C4-2B (cell line): ENCODE results near the gene SPAG4.
A peak's percentile ranks its signal among the peaks of the same experiment; 100 is the strongest.

Experiments used
- H3K27ac ChIP-seq: fragments of 450-650 bp; 2 replicates; pipeline ENCODE4 v1.5.1; 2017
- ZFX ChIP-seq: fragments of 450-650 bp; IDR thresholded peaks from 2 replicates; pipeline ENCODE4 v1.6.1; 2017
- TF ChIP-seq, protein P1 (sequence below): fragments of 450-650 bp; conservative IDR thresholded peaks from 2 replicates; pipeline ENCODE4 v1.5.1; 2017; ENCODE audit warnings: mild to moderate bottlenecking

SPAG4 gene

DNA sequence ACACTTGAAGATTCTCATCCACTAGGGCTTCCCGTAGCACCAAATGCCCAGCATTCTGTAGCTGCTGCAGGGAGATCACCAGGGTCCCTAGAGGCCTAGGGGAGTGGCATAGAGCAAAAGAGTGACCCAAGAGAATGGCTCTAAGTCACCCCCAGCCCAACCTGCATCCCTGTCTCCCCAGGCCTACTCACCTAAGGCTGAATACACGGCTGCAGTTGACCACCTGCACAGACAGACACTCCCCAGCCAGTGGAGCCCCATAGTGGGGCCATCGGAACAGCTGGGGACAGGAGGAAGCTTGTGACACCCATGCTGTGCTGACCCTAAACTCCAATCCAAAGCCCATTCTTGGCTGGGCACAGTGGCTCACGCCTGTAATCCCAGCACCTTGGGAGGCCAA lies 9.5 kb upstream of the SPAG4 start:
- H3K27ac ChIP-seq = no peak overlapping the region

GRCh38 chr20:35607003-35607735 lies 8.5 kb upstream of the SPAG4 start:
- H3K27ac ChIP-seq = no peak overlapping the region
- TF ChIP-seq, protein P1, sequence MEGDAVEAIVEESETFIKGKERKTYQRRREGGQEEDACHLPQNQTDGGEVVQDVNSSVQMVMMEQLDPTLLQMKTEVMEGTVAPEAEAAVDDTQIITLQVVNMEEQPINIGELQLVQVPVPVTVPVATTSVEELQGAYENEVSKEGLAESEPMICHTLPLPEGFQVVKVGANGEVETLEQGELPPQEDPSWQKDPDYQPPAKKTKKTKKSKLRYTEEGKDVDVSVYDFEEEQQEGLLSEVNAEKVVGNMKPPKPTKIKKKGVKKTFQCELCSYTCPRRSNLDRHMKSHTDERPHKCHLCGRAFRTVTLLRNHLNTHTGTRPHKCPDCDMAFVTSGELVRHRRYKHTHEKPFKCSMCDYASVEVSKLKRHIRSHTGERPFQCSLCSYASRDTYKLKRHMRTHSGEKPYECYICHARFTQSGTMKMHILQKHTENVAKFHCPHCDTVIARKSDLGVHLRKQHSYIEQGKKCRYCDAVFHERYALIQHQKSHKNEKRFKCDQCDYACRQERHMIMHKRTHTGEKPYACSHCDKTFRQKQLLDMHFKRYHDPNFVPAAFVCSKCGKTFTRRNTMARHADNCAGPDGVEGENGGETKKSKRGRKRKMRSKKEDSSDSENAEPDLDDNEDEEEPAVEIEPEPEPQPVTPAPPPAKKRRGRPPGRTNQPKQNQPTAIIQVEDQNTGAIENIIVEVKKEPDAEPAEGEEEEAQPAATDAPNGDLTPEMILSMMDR = no peak
- TF ChIP-seq ZFX = no peak

More for the DNA sequence above, 9.5 kb upstream of the SPAG4 start:
- TF ChIP-seq, protein P1 = no peak
- no peak for TF ChIP-seq ZFX

- TF ChIP-seq, protein P1 = no peak
- no peak for TF ChIP-seq ZFX
- H3K27ac ChIP-seq = no peak overlapping the region
Measured at GRCh38 chr20:35610833-35611427, 4.7 kb upstream of the SPAG4 start.

DNA sequence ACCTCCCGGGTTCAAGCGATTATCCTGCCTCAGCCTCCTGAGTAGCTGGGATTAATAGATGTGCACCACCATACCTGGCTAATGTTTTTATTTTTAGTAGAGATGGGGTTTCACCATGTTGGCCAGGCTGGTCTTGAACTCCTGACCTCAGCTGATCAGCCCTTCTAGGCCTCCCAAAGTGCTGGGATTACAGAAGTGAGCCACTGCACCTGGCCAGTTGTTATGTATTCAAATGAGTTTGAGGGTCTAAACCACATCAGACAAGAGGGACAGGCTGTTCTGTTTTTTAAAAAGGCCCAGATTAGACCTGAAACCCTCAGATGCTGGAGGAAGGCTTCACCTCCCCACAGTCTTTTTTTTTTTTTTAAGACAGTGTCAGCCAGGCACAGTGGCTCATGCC lies 4.1 kb upstream of the SPAG4 start:
- TF ChIP-seq ZFX = no peak
- TF ChIP-seq, protein P1 = no peak
- no peak overlapping the region for H3K27ac ChIP-seq

DNA sequence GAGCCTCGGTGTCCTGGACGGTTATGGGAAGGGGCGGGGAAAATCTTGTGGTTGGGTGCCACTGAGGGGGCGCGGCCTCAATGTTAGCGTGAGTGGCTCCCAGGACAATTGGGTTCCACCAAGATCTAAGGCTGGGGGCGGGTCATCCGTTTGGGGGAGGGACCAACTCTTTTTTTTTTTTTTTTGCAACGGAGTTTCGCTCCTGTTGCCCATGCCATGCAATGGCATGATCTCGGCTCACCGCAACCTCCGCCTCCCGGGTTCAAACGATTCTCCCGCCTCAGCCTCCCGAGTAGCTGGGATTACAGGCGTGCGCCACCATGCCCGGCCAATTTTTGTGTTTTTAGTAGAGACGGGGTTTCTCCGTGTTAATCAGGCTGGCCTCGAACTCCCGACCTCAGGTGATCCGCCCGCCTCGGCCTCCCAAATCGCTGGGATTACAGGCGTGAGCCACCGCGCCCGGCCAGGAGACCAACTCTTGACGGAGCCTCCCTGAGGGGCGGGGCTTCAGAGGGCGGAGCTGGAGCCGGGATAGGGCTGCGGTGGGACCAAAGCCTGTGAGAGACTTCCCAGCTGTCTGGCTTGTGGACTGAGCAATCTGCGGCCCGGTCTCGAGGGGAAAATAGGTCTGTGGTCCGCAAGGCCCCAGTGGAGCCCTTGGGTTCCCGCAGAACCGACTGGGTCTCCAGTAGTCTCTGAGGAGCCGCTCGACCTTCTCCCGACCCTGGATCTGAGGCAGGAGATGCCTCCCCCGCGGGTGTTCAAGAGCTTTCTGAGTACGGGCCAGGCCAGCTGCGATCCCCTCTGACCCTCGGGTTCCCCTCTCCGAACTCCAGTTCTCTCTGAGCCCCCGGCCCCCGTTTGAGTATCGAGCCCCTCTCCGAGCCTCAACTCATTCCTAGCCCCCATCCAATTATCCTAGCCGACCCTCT lies 1.1 kb downstream of the SPAG4 start:
- H3K27ac ChIP-seq = peak overlapping the region; percentile 64

DNA sequence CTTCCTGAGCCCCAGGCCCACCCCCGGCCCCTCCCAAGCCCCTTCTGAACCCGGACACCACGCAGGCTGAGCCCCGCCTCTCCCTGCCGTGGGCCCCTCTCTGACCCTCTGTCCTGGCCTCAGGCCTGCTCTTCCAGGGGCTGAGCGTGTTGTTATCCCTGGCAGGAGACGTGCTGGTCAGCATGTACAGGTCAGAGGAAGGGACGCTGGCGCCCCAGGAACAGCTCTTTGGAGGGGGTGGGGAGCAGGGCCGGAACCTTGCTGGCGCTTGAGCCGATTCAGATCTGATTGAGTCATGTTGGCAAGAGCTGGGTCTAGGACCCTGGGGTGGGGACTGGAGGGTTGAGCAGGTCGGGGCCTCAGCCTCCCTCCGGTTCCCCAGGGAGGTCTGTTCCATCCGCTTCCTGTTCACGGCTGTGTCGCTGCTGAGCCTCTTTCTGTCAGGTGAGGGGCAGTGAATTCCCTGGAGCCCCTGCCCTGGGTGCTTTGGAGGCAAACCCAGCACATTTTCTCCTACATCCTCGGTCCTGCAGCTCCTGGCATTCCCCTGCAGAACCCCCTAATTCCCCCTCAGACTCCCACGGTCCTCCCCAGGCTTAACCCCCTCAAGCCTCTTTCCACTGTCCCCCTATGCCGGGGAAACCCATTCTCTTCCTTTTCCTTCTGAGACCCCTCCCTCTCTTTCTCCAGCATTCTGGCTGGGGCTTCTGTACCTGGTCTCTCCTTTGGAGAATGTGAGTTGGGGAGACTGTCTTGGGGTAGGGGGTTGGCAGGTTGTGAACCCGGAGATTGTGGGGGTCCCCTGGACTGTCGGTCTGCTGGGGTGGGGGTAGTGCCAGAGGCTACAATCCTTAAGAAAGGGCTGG lies 2.0 kb downstream of the SPAG4 start:
- TF ChIP-seq ZFX = no peak
- TF ChIP-seq, protein P1 = no peak
- H3K27ac ChIP-seq = no peak overlapping the region; the same call in 1 of the 2 replicates

More for the DNA sequence above, 1.1 kb downstream of the SPAG4 start:
- no peak for TF ChIP-seq ZFX
- TF ChIP-seq, protein P1 = no peak
